GM13977 (cell line): ENCODE measurements around the gene PNPLA2.

Experiments
- DNase-seq: peaks from one replicate; pipeline ENCODE4 v3.0.0; 2012; ENCODE audit warnings: low spot score
- in situ Hi-C: fragments of 300-500 bp; cut with MboI; formaldehyde crosslinking; loops from one replicate; pipeline ENCODE4 v1.12.0; 2022; ENCODE audit warnings: low sequenced_read_pairs, low pct_unique_long_range_greater_than_20kb, mixed read lengths, inconsistent platforms; ENCODE audit not compliant: unreplicated experiment
- TF ChIP-seq, protein P1 (sequence below): IDR thresholded peaks from 2 replicates; pipeline ENCODE4 v1.5.1; 2012; ENCODE audit warnings: mild to moderate bottlenecking, control low read depth; ENCODE audit not compliant: insufficient read depth; ENCODE audit errors: extremely low read depth, missing control alignments

PNPLA2 gene

DNA sequence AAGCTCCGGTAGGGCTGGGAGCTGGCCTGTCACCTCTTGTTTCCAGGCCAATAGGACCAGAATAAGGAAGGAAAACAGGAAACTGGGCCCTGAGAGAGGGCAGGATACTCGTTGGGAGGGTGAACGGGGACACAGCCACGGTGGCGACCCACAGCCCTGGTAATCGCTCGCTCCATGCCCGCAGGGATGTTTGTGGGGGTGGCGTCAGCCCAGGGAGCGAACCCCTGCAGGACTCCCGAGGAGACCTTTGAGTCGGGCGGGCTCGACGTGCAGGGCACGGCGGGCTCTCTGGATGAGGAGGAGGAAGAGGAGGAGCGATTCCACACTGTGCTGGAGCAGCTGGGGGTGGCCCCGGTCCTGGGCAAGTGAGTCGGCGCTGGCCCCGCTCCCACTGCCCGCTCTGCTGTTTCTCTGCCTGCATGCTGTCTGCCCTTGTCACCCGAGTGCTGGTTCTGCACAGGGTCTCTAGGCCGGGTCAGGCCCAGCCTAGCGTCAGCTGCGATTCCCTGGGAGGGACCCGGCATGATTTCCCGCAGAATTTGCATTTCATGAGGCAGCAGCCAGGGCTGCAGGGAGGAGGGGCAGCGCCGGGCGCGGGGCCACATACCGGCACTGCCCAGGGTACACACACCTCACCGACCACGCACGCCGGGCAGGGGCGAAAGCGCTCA lies 10.6 kb downstream of the PNPLA2 start:
- no peak for DNase-seq
- TF ChIP-seq, protein P1, sequence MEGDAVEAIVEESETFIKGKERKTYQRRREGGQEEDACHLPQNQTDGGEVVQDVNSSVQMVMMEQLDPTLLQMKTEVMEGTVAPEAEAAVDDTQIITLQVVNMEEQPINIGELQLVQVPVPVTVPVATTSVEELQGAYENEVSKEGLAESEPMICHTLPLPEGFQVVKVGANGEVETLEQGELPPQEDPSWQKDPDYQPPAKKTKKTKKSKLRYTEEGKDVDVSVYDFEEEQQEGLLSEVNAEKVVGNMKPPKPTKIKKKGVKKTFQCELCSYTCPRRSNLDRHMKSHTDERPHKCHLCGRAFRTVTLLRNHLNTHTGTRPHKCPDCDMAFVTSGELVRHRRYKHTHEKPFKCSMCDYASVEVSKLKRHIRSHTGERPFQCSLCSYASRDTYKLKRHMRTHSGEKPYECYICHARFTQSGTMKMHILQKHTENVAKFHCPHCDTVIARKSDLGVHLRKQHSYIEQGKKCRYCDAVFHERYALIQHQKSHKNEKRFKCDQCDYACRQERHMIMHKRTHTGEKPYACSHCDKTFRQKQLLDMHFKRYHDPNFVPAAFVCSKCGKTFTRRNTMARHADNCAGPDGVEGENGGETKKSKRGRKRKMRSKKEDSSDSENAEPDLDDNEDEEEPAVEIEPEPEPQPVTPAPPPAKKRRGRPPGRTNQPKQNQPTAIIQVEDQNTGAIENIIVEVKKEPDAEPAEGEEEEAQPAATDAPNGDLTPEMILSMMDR = no peak
- in situ Hi-C loops = no loop called here

DNA sequence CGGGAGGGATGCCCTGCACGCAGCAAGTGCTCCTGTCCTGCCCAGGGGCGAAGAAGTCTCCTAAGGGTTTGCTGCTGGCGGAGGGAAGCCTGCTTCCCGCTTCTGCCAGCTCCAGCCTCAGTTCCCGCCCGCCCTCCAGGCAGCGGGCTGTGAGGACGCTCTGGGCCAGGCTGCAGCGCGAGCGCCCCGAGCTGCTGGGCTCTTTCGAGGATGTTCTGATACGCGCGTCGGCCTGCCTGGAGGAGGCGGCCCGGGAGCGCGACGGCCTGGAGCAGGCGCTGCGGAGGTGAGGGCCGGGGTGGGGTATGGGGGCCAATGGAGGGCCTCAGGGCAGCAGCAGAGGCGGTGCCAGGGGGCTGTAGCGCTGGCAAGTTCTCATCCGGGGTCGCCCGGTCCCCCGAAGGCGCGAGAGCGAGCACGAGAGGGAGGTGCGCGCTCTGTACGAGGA lies 11.2 kb downstream of the PNPLA2 start:
- in situ Hi-C loops = no loop called here
- TF ChIP-seq, protein P1 = no peak
- DNase-seq = no peak

DNA sequence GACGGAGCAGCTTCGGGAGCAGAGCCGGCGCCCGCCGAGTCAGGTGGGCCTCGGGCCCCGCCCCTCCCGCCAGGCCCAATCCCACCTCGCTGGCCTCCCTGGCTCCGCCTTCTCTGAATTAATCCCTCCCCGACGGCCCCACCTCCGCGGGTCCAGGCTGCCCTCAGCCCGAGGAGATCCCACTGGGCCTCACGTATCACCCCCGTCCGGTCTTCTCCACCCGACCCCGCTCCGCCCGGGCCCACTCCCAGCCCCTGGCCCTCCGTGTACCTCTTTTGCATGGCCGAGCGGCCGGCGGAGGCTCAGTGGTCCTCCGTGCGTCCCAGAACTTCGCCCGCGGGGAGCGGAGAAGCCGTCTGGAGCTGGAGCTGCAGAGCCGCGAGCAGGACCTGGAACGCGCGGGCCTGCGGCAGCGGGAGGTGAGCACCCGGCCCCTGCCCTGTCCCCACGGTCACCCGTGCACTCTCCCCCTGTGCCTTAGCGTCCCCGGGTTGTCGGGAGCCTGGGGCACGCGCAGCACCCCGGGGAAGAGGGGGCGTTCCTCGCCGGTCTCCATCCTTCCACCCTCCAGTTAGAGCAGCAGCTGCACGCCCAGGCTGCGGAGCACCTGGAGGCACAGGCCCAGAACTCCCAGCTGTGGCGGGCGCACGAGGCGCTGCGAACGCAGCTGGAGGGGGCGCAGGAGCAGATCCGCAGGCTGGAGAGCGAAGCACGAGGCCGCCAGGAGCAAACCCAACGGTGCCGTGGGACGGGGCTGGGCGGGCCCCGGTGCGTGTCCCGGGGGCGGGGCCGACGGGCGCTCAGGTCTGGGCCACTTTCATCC lies 11.8 kb downstream of the PNPLA2 start:
- TF ChIP-seq, protein P1 = no peak
- in situ Hi-C loops = no loop called here

DNA sequence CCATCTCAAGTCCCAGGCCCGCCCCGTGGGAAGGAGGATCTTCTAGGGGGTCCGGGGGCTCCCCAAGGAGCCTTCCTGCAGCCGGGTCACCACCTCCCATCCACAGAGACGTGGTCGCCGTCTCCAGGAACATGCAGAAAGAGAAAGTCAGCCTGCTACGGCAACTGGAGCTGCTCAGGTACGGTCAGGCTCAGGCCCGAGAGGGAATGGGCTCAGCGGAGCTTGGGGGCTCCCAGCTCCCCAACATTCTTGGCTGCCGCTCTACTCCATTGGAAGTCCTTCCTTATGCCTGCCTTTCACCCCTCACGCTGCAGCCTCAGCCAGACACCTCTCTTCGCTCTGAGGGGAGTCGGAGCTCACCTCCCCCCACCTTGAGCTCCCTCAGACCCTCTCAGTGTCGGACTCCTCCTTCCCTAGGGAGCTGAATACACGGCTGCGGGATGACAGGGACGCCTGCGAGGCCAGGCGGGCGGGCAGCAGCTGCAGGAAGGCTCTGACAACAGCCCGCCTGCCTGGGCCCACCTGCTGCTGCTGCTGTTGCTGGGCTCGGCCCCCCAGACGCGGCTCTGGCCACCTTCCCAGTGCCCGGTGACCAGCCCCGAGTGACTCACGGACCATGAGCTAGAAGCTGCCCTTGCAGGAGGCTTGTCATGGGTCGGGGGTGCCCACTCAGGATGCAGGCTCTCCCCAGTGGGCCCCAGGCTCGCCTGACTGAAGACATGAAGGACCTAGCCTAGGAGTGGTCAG lies 12.6 kb downstream of the PNPLA2 start:
- TF ChIP-seq, protein P1 = no peak
- DNase-seq = no peak
- in situ Hi-C loops = no loop called here

More for the DNA sequence above, 11.8 kb downstream of the PNPLA2 start:
- DNase-seq = peak; percentile 89

DNA sequence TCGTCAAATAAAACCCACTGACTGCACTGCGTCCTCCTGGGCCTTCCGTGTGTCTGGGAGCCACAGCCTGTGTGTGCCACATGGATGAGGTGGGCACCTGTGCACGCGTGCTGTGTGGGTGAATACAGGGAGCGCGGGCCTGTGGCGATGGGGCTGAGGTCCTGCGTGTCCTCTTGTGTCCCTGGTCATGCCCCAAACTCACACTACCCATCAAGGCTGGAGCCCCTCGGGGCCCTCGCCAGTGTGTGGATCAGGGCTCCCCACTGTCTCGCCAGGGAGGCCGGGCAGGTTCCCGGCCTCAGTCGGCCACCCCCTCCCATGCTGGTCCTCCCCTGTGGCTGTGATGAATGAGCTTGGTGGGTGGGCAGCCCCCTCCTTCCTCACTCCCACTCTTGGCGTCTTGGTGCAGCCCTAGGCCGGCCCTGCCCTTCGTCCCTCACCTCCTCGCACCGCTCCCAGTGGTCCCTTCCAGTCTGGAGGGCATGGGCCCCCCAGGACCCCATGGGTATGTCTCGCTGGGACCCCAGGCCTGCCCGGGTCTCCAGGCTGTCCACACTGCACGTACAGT lies 13.3 kb downstream of the PNPLA2 start:
- no peak for DNase-seq
- in situ Hi-C loops = no loop called here
- TF ChIP-seq, protein P1 = no peak

DNA sequence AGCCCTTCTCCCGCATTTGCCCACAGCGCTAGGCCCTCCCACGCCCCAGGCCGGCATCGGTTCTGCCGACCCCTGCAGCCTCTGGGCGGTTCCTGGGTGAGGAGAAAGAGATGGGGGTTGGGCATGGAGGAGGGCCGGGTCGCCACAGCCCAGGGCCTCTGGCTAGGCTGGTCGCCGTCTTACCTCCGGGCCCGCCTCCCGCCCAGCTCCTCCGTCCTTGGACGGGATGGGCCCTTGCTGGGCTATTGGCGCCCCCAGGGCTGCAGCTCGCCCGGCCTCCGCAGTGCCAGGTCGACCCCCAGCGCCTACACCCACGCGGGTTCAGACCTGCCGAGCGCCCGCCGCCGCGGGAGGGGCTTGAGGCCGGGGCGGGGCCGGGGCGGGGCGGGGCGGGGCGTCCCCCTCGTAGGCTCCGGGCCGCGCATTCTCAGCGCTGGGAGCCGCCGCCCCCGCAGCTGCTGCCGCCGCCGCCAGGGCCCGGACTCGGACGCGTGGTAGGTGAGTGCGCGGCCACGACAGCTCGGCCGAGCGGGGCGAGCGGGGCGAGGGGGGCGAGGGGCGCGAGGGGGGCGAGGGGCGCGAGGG lies 13.9 kb downstream of the PNPLA2 start, which contains the start of gene CD151:
Gene CD151 (plus strand): TSS at position 424 of the 585 bp plus-strand sequence. CDS start 3,118 bp downstream, outside the sequence.
- peak; percentile 88 for DNase-seq
- in situ Hi-C loops = no loop called here
- TF ChIP-seq, protein P1 = no peak
